IgD-negative memory B cell (primary cell): ENCODE data around the gene OLFML1. TPM values are rescaled to one million over a fixed set of nuclear protein-coding genes. Genes with fewer than 3 reads are reported as not detected.

Experiments used
- polyA plus RNA-seq: library from polyadenylated mRNA; unstranded; fragments of 300-500 nt; fragmentation: Illumina TruSeq; gene quantifications from one replicate; pipeline ENCODE4 v1.2.3, GENCODE V29; 2021

The OLFML1 gene
- polyA plus RNA-seq, 1 donor from 2014 or later = 0.08 TPM

Other genes with a start within 250 kb of the OLFML1 start
- 0.21 TPM for gene SYT9, start 233.6 kb upstream of the OLFML1 start, polyA plus RNA-seq
- gene PPFIBP2, start 28.5 kb downstream of the OLFML1 start, polyA plus RNA-seq = 29.1 TPM
- gene CYB5R2, start 188.0 kb downstream of the OLFML1 start, polyA plus RNA-seq = 9.3 TPM
- not detected for gene OVCH2, start 221.0 kb downstream of the OLFML1 start, polyA plus RNA-seq